KMS-11 (cell line): ENCODE data around the gene UPF3A.
"Not testable (repeated sequence)": the region's sequence is repeated elsewhere in the genome, so short reads cannot be mapped to it uniquely, and the experiment has no call there.

Experiments
- H2AFZ ChIP-seq: fragments of 200-600 bp; sonication (generic); 2 replicates; pipeline ENCODE4 v1.6.1; 2016; ENCODE audit warnings: antibody characterized with exemption, mixed run types, low read depth
- H3K27ac ChIP-seq: fragments of 200-600 bp; sonication (generic); 2 replicates; pipeline ENCODE4 v1.6.1; 2016; ENCODE audit warnings: mild to moderate bottlenecking, mixed run types
- H3K27me3 ChIP-seq: fragments of 200-600 bp; sonication (generic); 2 replicates; pipeline ENCODE4 v1.6.1; 2017; ENCODE audit warnings: mild to moderate bottlenecking, low read depth, mixed run types, moderate library complexity; ENCODE audit not compliant: insufficient read depth
- H3K36me3 ChIP-seq: fragments of 200-600 bp; sonication (generic); 2 replicates; pipeline ENCODE4 v1.6.1; 2017; ENCODE audit warnings: mild to moderate bottlenecking, mixed run types; ENCODE audit not compliant: insufficient read depth
- H3K4me1 ChIP-seq: fragments of 200-600 bp; sonication (generic); 2 replicates; pipeline ENCODE4 v1.6.1; 2016; ENCODE audit warnings: mild to moderate bottlenecking, low read depth, mixed run types; ENCODE audit not compliant: poor library complexity, severe bottlenecking
- H3K4me2 ChIP-seq: fragments of 200-600 bp; sonication (generic); 2 replicates; pipeline ENCODE4 v1.7.0; 2016; ENCODE audit warnings: mild to moderate bottlenecking, mixed run types
- H3K4me3 ChIP-seq: fragments of 200-600 bp; sonication (generic); IDR thresholded peaks from 2 replicates; pipeline ENCODE4 v1.6.1; 2017; ENCODE audit warnings: low read depth, low read length, mixed read lengths; ENCODE audit not compliant: insufficient read depth
- H3K79me2 ChIP-seq: fragments of 200-600 bp; sonication (generic); 2 replicates; pipeline ENCODE4 v1.6.1; 2016; ENCODE audit warnings: low read depth, mixed run types; ENCODE audit not compliant: insufficient read depth
- H3K9ac ChIP-seq: fragments of 200-600 bp; sonication (generic); 2 replicates; pipeline ENCODE4 v1.6.1; 2016; ENCODE audit warnings: mild to moderate bottlenecking, mixed run types
- H4K20me1 ChIP-seq: fragments of 200-600 bp; sonication (generic); 2 replicates; pipeline ENCODE4 v1.6.1; 2016; ENCODE audit warnings: mild to moderate bottlenecking, mixed run types; ENCODE audit not compliant: insufficient read depth
- TF ChIP-seq, protein P1 (sequence below): fragments of 200-600 bp; sonication (generic); conservative IDR thresholded peaks from 2 replicates; pipeline ENCODE4 v1.6.1; 2017; ENCODE audit warnings: low read depth, mild to moderate bottlenecking, antibody characterized with exemption, low read length, moderate library complexity, mixed read lengths

Gene UPF3A

DNA sequence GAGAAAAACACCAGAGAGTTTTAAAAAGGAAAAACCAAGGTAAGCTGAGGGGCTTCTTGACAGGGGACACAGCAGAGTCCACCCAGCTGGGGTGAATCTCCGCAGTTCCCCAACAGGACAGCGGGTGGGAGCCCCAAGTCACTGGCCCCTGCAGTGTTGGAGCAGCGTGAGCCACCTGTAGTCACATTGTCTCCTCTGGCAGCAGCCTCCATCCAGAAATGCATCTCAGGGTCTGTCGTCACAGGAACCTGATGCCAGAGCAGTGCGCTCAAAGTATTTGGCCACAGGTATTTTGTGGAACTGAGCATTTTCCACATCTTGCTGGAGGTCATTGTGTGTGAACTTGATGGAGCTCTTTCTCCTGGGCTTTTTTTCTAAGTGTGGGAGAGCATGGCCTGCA, 57.6 kb downstream of the UPF3A start:
- Histone ChIP-seq H3K9ac (no peak overlapping the region), H2AFZ (peak overlapping the region; percentile 10; the same call in 1 of the 2 replicates)

DNA sequence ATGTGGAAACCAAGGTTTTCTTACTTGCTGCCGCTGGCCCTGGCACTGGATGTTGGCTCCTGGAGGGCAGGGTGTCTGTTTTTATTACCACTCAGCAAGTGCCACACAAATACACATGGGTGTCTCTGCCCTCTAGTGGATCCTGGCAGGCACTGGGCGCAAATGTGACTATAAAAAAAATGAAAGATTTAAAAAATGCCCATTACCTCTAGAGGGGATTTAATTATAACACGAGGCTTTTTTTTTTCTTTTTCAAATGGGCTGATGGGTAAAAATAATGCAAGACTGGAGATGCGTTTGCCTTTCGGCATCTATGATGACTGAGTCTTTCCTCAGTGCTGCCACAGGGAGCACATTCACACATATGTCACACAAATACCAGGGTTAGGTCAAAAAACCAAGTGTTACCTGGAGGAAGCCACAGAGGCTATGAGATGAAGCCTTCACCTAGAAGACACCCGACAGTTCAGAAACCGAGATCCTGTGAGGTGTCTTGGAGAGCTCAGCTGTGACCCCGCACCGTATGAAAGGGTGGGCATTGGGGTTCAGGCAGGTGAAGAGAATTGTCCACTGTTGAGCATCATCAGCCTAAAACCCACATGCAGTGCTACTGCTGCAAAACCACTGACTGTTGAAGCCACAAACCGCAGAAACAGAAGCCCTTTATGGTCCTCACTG, 58.6 kb downstream of the UPF3A start:
- peaks cover 51% of the 10 kb centered on the region for H3K4me1 ChIP-seq
- H3K27ac ChIP-seq, result peak overlapping the region; percentile 48
- no peaks in the 10 kb centered on the region for H3K79me2 ChIP-seq
- TF ChIP-seq, protein P1, sequence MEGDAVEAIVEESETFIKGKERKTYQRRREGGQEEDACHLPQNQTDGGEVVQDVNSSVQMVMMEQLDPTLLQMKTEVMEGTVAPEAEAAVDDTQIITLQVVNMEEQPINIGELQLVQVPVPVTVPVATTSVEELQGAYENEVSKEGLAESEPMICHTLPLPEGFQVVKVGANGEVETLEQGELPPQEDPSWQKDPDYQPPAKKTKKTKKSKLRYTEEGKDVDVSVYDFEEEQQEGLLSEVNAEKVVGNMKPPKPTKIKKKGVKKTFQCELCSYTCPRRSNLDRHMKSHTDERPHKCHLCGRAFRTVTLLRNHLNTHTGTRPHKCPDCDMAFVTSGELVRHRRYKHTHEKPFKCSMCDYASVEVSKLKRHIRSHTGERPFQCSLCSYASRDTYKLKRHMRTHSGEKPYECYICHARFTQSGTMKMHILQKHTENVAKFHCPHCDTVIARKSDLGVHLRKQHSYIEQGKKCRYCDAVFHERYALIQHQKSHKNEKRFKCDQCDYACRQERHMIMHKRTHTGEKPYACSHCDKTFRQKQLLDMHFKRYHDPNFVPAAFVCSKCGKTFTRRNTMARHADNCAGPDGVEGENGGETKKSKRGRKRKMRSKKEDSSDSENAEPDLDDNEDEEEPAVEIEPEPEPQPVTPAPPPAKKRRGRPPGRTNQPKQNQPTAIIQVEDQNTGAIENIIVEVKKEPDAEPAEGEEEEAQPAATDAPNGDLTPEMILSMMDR, result peak; percentile 80
- H3K4me3 ChIP-seq, result no peak overlapping the region
- H4K20me1 ChIP-seq, result no peaks in the 10 kb centered on the region
- H3K36me3 ChIP-seq, result no peaks in the 10 kb centered on the region
- peak overlapping the region; percentile 73 for H3K4me2 ChIP-seq
- peak overlapping the region; percentile 10; the same call in 1 of the 2 replicates for H2AFZ ChIP-seq
- H3K27me3 ChIP-seq, result no peaks in the 10 kb centered on the region
- no peak overlapping the region; the same call in 1 of the 2 replicates for H3K9ac ChIP-seq

More for the DNA sequence above, 57.6 kb downstream of the UPF3A start:
- TF ChIP-seq, protein P1, result no peak
- H3K79me2 ChIP-seq, result no peaks in the 10 kb centered on the region
- peaks cover 61% of the 10 kb centered on the region for H3K4me1 ChIP-seq
- no peaks in the 10 kb centered on the region for H3K36me3 ChIP-seq
- H3K27ac ChIP-seq, result peak overlapping the region; percentile 48; the same call in 1 of the 2 replicates
- no peaks in the 10 kb centered on the region for H4K20me1 ChIP-seq
- peak overlapping the region; percentile 73 for H3K4me2 ChIP-seq
- no peaks in the 10 kb centered on the region for H3K27me3 ChIP-seq
- no peak overlapping the region for H3K4me3 ChIP-seq

DNA sequence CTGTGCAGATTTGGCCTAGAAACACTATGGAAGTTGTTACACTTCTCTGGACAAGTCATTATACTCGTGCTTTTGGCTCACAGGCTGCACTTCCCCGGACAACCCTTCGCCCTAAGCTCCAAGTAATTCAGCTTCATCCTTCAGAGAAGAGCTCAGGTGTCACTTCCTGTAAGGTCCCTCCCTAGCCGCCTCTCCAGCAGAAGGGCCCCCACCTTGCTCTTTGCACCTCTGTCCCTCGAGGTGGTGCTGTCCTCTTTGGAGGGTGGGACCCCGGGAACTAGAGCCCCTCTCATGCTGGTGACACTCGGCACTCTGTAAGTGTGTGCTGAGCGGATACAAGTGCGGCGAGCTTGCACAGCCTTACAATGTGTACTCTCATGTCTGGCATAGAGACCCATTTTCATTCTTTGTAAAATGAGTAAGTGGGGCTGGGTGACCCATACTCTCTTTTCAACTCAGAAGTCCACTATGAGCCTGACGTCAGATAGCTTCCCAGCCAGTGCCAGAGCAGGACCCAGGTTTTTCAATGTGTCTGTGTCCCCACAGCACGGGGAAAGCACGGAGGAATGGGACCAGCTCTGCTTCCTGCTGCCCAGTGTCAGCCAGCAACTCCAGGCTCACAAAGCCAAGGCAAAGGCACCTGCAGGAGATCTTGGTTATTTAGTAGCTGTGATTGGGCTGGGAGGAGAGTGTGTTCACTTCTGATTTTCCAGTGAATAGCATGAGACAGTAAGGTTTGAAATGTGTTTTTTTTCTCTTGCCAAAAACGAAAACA, 59.8 kb downstream of the UPF3A start:
- H3K27ac ChIP-seq, result peak overlapping the region; percentile 48; the same call in 1 of the 2 replicates
- H3K4me3 ChIP-seq, result no peak overlapping the region
- H4K20me1 ChIP-seq, result no peaks in the 10 kb centered on the region
- peaks cover 44% of the 10 kb centered on the region for H3K4me1 ChIP-seq
- no peak overlapping the region for H3K4me2 ChIP-seq
- TF ChIP-seq, protein P1, result no peak
- no peaks in the 10 kb centered on the region for H3K79me2 ChIP-seq
- H3K27me3 ChIP-seq, result no peaks in the 10 kb centered on the region
- H2AFZ ChIP-seq, result no peak overlapping the region
- no peak overlapping the region for H3K9ac ChIP-seq
- no peaks in the 10 kb centered on the region for H3K36me3 ChIP-seq

DNA sequence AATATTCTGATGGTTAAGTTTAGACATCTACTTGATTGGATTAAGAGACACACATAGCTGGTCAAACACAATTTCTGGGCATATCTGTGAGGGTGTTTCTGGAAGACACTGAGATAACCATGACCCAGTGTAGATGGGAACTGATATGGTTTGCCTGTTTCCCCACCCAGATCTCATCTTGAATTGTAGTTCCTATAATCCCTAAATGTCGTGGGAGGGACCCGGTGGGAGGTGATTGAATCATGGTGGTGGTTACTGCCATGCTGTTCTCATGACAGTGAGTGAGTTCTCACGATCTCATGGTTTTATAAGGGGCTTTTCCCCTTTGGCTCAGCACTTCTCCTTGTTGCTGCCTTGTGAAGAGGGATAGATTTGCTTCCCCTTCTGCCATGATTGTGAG, 65.9 kb downstream of the UPF3A start:
- not testable (repeated sequence) for H3K27me3 ChIP-seq, H3K4me2 ChIP-seq, H3K27ac ChIP-seq

More for the DNA sequence above, 65.9 kb downstream of the UPF3A start:
- peaks cover 25% of the 10 kb centered on the region for H3K4me1 ChIP-seq
- H4K20me1 ChIP-seq, H2AFZ ChIP-seq, H3K9ac ChIP-seq, H3K36me3 ChIP-seq, H3K4me3 ChIP-seq, H3K79me2 ChIP-seq: not testable (repeated sequence)
